Measurements from ENCODE around the gene HSCB. TPM values are rescaled to one million over a fixed set of nuclear protein-coding genes. Genes with fewer than 3 reads are reported as not detected.

The HSCB gene
- total RNA-seq, 1 experiment from 2014 or later = 14.1 TPM

- intact Hi-C loops (cut with micrococcal nuclease) = loop anchor here (5.0 kb wide), 1 partner anchor 250 kb away; no protein-coding TSS in a partner anchor
- no TSS peak for BruUV-seq (replicated peaks)
- TF ChIP-seq EZH2phosphoT487 (IDR thresholded peaks at IDR 0.05; ENCODE audit: borderline replicate concordance, low read length) (no peak), EZH2 (IDR thresholded peaks at IDR 0.05; ENCODE audit: low read length, unreplicated experiment) (no peak)
- TF ChIP-seq, protein P1, sequence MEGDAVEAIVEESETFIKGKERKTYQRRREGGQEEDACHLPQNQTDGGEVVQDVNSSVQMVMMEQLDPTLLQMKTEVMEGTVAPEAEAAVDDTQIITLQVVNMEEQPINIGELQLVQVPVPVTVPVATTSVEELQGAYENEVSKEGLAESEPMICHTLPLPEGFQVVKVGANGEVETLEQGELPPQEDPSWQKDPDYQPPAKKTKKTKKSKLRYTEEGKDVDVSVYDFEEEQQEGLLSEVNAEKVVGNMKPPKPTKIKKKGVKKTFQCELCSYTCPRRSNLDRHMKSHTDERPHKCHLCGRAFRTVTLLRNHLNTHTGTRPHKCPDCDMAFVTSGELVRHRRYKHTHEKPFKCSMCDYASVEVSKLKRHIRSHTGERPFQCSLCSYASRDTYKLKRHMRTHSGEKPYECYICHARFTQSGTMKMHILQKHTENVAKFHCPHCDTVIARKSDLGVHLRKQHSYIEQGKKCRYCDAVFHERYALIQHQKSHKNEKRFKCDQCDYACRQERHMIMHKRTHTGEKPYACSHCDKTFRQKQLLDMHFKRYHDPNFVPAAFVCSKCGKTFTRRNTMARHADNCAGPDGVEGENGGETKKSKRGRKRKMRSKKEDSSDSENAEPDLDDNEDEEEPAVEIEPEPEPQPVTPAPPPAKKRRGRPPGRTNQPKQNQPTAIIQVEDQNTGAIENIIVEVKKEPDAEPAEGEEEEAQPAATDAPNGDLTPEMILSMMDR (conservative IDR thresholded peaks at IDR 0.05; ENCODE audit: low read depth, low read length) = no peak
- Histone ChIP-seq H3K79me2 (ENCODE audit: low read length) (peaks cover 12% of the 10 kb centered on the region), H3K27me3 (ENCODE audit: low read length) (no peaks in the 10 kb centered on the region), H2AFZ (ENCODE audit: low read length) (no peak overlapping the region), H3K4me3 (ENCODE audit: low read length) (no peak overlapping the region), H4K20me1 (ENCODE audit: low read length) (peaks cover 30% of the 10 kb centered on the region), H3K9ac (ENCODE audit: low read length) (no peak overlapping the region), H3K36me3 (ENCODE audit: low read depth, low read length) (peaks cover 36% of the 10 kb centered on the region), H3F3A (ENCODE audit: low read length, unreplicated experiment) (peaks cover 6% of the 10 kb centered on the region), H3K4me2 (ENCODE audit: low read length) (no peak overlapping the region), H3K9me2 (replicated peaks; ENCODE audit: low read length) (no peaks in the 10 kb centered on the region), H3K27ac (ENCODE audit: low read length) (no peak overlapping the region), H3K4me1 (ENCODE audit: insufficient read depth, low read length) (no peaks in the 10 kb centered on the region), H3K9me3 (ENCODE audit: low read length) (no peaks in the 10 kb centered on the region)
- ATAC-seq (peak; percentile 27; the same call in 1 of the 2 replicates), DNase-seq (no peak)
- ChIA-PET POLR2A (ENCODE audit: unreplicated experiment) (no interaction called here), CTCF (interaction anchor here (0.7 kb wide), 1 partner anchor 109 kb away, joined by 6 read pairs; no protein-coding TSS in a partner anchor)
Measured at GRCh38 chr22:28792491-28793383, 50.9 kb downstream of the HSCB start.

- no peak for ATAC-seq
- Histone ChIP-seq H3K27ac (ENCODE audit: low read length) (no peak overlapping the region), H3K79me2 (ENCODE audit: low read length) (peaks cover 25% of the 10 kb centered on the region), H3K9me3 (ENCODE audit: low read length) (no peaks in the 10 kb centered on the region), H3K27me3 (ENCODE audit: low read length) (no peaks in the 10 kb centered on the region), H4K20me1 (ENCODE audit: low read length) (peaks cover 40% of the 10 kb centered on the region), H3K4me3 (ENCODE audit: low read length) (no peak overlapping the region), H3K4me1 (ENCODE audit: insufficient read depth, low read length) (peaks cover 5% of the 10 kb centered on the region; the same call in 1 of the 2 replicates), H3K4me2 (ENCODE audit: low read length) (no peak overlapping the region), H3K9ac (ENCODE audit: low read length) (no peak overlapping the region), H3K36me3 (ENCODE audit: low read depth, low read length) (peaks cover 47% of the 10 kb centered on the region), H3F3A (ENCODE audit: low read length, unreplicated experiment) (peaks cover 6% of the 10 kb centered on the region), H3K9me2 (replicated peaks; ENCODE audit: low read length) (no peaks in the 10 kb centered on the region), H2AFZ (ENCODE audit: low read length) (no peak overlapping the region)
- ChIA-PET CTCF (no interaction called here), POLR2A (ENCODE audit: unreplicated experiment) (no interaction called here)
- no TSS peak for BruUV-seq (replicated peaks)
- DNase-seq = no peak
- TF ChIP-seq, protein P1 (conservative IDR thresholded peaks at IDR 0.05; ENCODE audit: low read depth, low read length) = no peak
- no peak for TF ChIP-seq EZH2phosphoT487 (IDR thresholded peaks at IDR 0.05; ENCODE audit: borderline replicate concordance, low read length)
- TF ChIP-seq EZH2 (IDR thresholded peaks at IDR 0.05; ENCODE audit: low read length, unreplicated experiment) = no peak
- intact Hi-C loops (cut with micrococcal nuclease) = loop anchor here (5.0 kb wide), 1 partner anchor 248 kb away; no protein-coding TSS in a partner anchor
Measured at GRCh38 chr22:28793976-28794584, 52.2 kb downstream of the HSCB start.
